GM19193 (cell line): ENCODE measurements around the gene RBP3.

Source experiments
- POLR2A ChIP-seq: IDR thresholded peaks from 4 replicates; pipeline ENCODE4 v1.6.1; 2011; ENCODE audit not compliant: insufficient read depth, insufficient read length; ENCODE audit errors: extremely low read depth

RBP3 gene

GRCh38 chr10:47348138-47348651 is at the start of gene RBP3:
Gene RBP3 (plus strand): TSS chr10:47348363. CDS start chr10:47348485, 122 bp downstream.
- TF ChIP-seq POLR2A, result no peak

- TF ChIP-seq POLR2A, result no peak
These were observed 49.4 kb upstream of the RBP3 start for GRCh38 chr10:47298715-47299114.

DNA sequence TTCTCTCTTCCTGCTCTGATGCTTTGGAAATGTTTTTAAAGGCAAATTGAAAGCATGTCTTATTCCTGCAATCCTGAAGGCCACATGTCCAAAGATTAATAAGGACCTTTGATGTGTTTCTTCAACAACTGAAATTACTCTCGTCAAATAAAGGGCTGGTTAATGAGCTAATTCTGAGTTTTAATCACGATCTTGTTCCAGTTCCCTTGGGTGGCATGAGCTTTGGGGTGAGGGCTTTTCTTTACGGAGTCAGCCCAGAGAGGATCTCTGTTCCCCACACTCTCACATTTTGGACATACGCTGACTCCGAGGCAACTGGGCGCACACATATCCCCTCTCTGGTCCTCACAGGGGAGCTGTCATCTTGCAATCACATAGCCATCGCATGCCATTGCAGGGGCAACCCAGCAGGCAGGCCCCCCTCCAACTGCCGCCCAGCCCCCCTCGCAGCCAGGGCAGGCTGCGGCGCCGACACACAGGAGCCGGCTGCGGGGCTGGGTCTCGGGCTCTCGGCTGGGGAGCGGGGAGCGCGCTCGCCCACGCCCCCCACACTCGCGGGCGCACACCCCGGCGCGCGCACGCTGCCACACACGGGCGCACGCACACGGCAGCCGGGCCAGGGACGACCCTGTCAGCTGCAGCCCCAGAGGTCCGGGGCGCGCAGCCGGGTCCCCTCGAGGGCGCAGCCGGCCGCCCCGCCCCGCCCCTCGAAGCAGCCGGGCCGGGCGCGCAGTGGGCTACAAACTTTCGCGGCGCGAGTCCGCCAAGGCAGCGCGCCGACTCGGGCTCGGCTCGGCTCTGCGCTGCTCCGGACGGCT is 48.3 kb upstream of the RBP3 start, which contains the start of gene GDF10:
Gene GDF10, plus strand, starts transcription at position 587 of the 818 bp plus-strand sequence. CDS start 455 bp downstream, outside the sequence.
- TF ChIP-seq POLR2A, result no peak

- TF ChIP-seq POLR2A, result no peak
These were observed 47.7 kb upstream of the RBP3 start for GRCh38 chr10:47300429-47300931.

GRCh38 chr10:47301833-47302232 is 46.3 kb upstream of the RBP3 start:
- no peak for TF ChIP-seq POLR2A

DNA sequence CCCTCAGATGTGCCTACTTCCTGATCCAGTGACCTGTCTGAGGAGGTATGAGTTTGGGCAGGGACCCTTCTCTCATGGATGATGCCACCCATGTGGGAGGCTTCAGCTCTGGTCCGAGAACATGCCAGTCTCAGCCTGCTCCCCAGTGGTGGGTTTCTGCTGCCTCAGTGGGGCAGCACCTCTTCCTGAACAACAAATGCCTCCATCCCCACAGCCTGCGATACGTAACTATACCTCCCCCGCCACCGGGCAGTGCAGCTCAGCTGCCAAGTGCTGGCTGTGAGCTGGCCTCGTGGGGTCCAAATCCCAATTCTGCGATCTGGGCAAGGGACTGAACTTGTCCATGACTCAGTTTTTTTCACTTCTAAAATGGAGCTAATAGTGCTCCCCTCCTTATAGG is 45.1 kb upstream of the RBP3 start:
- no peak for TF ChIP-seq POLR2A

GRCh38 chr10:47303866-47304265 is 44.3 kb upstream of the RBP3 start:
- no peak for TF ChIP-seq POLR2A

- TF ChIP-seq POLR2A, result no peak
These were observed 42.6 kb upstream of the RBP3 start for GRCh38 chr10:47305566-47305965.

GRCh38 chr10:47306387-47307210 is 41.6 kb upstream of the RBP3 start:
- TF ChIP-seq POLR2A, result no peak

DNA sequence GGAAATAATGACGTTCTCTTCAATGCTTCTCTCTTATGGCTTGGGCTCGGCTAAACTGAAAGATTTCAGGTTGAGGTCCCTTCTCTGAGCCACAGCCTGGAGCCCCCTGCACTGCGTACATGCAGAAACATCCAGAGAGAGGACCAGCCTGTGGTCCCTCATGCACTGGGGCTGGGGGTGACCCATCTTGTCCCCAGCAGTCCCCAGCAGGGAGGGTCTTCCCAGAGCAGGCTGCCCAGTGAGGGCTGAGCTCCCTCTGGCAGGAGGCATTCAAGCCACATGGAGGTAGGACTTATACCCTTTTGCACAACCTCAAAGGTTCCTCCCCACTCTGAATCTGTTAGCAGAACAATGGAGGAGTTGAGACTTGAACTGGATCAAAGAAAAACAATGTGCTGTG is 40.8 kb upstream of the RBP3 start:
- TF ChIP-seq POLR2A, result no peak

- TF ChIP-seq POLR2A, result no peak
These were observed 39.4 kb upstream of the RBP3 start for GRCh38 chr10:47308775-47309174.

GRCh38 chr10:47309408-47310089 is 38.6 kb upstream of the RBP3 start:
- no peak for TF ChIP-seq POLR2A

- TF ChIP-seq POLR2A, result no peak
These were observed 38.1 kb upstream of the RBP3 start for GRCh38 chr10:47310090-47310505.

- TF ChIP-seq POLR2A, result no peak
These were observed 36.8 kb upstream of the RBP3 start for GRCh38 chr10:47311193-47311931.

GRCh38 chr10:47311932-47312662 is 36.1 kb upstream of the RBP3 start:
- no peak for TF ChIP-seq POLR2A
